H1 (cell line): Measurements from ENCODE around the gene NDEL1. TPM values are rescaled to one million over a fixed set of nuclear protein-coding genes. Genes with fewer than 3 reads are reported as not detected.

Experiments
- CTCF ChIA-PET: fragments of 300-600 bp; sonication (Branson Sonifier 250); formaldehyde crosslinking; loops from one replicate; lab custom pipeline; 2021; ENCODE audit not compliant: partially characterized antibody; lab: Charles Lee
- POLR2A ChIA-PET: fragments of 300-600 bp; sonication (Branson Sonifier 250); formaldehyde crosslinking; loops from one replicate; lab custom pipeline; 2021; ENCODE audit warnings: inconsistent platforms; ENCODE audit not compliant: partially characterized antibody; lab: Charles Lee
- DNase-seq, 2 experiments: peaks; one replicate each; pipeline versions ENCODE4 v3.0.0 to v3.0.0-alpha.2; 2010 to 2022; ENCODE audit warnings: low spot score in 2 of 2, low read depth in 1 of 2, mixed read lengths in 1 of 2
- FAIRE-seq: peaks from 2 replicates; lab custom pipeline; 2011; peaks lifted over from hg19 to GRCh38; lab: Jason Lieb, UNC
- H2AFZ ChIP-seq: 2 replicates; pipeline ENCODE4 v1.8.1; 2012; ENCODE audit warnings: low read length, inconsistent platforms
- H2AK5ac ChIP-seq: 2 replicates; pipeline ENCODE4 v1.6.1; 2013; ENCODE audit warnings: low read depth, low read length
- H2BK120ac ChIP-seq: replicated peaks from 2 replicates; pipeline ENCODE3; 2013; ENCODE audit warnings: low read depth, low read length, inconsistent platforms
- H2BK12ac ChIP-seq: 2 replicates; pipeline ENCODE4 v1.6.1; 2013; ENCODE audit warnings: low read depth, low read length
- H2BK15ac ChIP-seq: 2 replicates; pipeline ENCODE4 v1.6.1; 2013; ENCODE audit warnings: low read length
- H2BK20ac ChIP-seq: 2 replicates; pipeline ENCODE4 v1.6.1; 2013; ENCODE audit warnings: low read length
- H2BK5ac ChIP-seq: 2 replicates; pipeline ENCODE4 v1.6.1; 2013; ENCODE audit warnings: low read depth, low read length
- H3K14ac ChIP-seq: 2 replicates; pipeline ENCODE4 v1.6.1; 2013; ENCODE audit warnings: inconsistent platforms; ENCODE audit not compliant: insufficient read length
- H3K18ac ChIP-seq: 2 replicates; pipeline ENCODE4 v1.6.1; 2013; ENCODE audit warnings: low read length; ENCODE audit errors: extremely low read depth
- H3K23ac ChIP-seq: 2 replicates; pipeline ENCODE4 v1.6.1; 2013; ENCODE audit warnings: inconsistent platforms; ENCODE audit not compliant: insufficient read length
- H3K23me2 ChIP-seq: 2 replicates; pipeline ENCODE4 v1.6.1; 2013; ENCODE audit warnings: low read depth, low read length
- H3K27ac ChIP-seq: 2 replicates; pipeline ENCODE4 v1.6.1; 2011; ENCODE audit warnings: low read depth, low read length, inconsistent platforms
- H3K27me3 ChIP-seq, 4 experiments: replicated peaks in 1 of 4; 1 replicate in 1 of 4; 2 replicates in 3 of 4; pipeline versions ENCODE4 v1.6.1 to v1.8.1; 2011 to 2013; ENCODE audit warnings: low read length in 3 of 4, mild to moderate bottlenecking in 3 of 4, inconsistent platforms in 2 of 4, mixed read lengths in 2 of 4, moderate library complexity in 1 of 4; ENCODE audit not compliant: control insufficient read depth in 3 of 4, insufficient read depth in 3 of 4; ENCODE audit errors: extremely low read depth in 1 of 4
- H3K36me3 ChIP-seq, 4 experiments: 2 replicates each; pipeline versions ENCODE4 v1.6.1 to v1.8.1; 2011 to 2013; ENCODE audit warnings: mild to moderate bottlenecking in 4 of 4, low read length in 3 of 4, moderate library complexity in 2 of 4, control low read depth in 1 of 4, inconsistent platforms in 1 of 4; ENCODE audit not compliant: insufficient read depth in 4 of 4, control insufficient read depth in 2 of 4
- H3K4ac ChIP-seq: replicated peaks from 2 replicates; pipeline ENCODE3; 2013; ENCODE audit warnings: low read length, low read depth, mixed read lengths, inconsistent platforms; ENCODE audit not compliant: insufficient read length
- H3K4me1 ChIP-seq, 4 experiments: replicated peaks in 1 of 4; 1 replicate in 1 of 4; 2 replicates in 3 of 4; pipeline versions ENCODE4 v1.6.1 to v1.8.1; 2011 to 2013; ENCODE audit warnings: low read length in 3 of 4, inconsistent platforms in 2 of 4, mixed read lengths in 1 of 4; ENCODE audit not compliant: insufficient read depth in 4 of 4, control insufficient read depth in 3 of 4
- H3K4me2 ChIP-seq, 2 experiments: 2 replicates each; pipeline versions ENCODE4 v1.6.1 to v1.8.1; 2011 to 2013; ENCODE audit warnings: low read depth in 2 of 2, low read length in 2 of 2, control low read depth in 1 of 2, inconsistent platforms in 1 of 2, mild to moderate bottlenecking in 1 of 2; ENCODE audit not compliant: insufficient read depth in 1 of 2
- H3K4me3 ChIP-seq, 4 experiments: fragments of 200-600, 300-600 bp in 1 of 4; sonication (generic), shearing (Covaris generic), sonication (Bioruptor Twin) in 1 of 4; 2 replicates each; pipeline versions ENCODE4 v1.5.1 to v1.8.1; 2011 to 2016; ENCODE audit warnings: low read length in 4 of 4, low read depth in 3 of 4, control low read depth in 2 of 4, inconsistent platforms in 2 of 4, mild to moderate bottlenecking in 2 of 4, mixed read lengths in 1 of 4, moderate library complexity in 1 of 4; ENCODE audit not compliant: insufficient read depth in 2 of 4; ENCODE audit errors: extremely low read depth in 1 of 4
- H3K56ac ChIP-seq: replicated peaks from 2 replicates; pipeline ENCODE3; 2013; ENCODE audit warnings: low read depth, mild to moderate bottlenecking, mixed read lengths, low read length, inconsistent platforms; ENCODE audit not compliant: insufficient read length
- H3K79me1 ChIP-seq: 2 replicates; pipeline ENCODE4 v1.6.1; 2013; ENCODE audit warnings: low read depth, low read length, control low read depth
- H3K79me2 ChIP-seq, 2 experiments: 2 replicates each; pipeline versions ENCODE4 v1.6.1 to v1.8.1; 2012 to 2013; ENCODE audit warnings: low read length in 2 of 2, mild to moderate bottlenecking in 2 of 2, inconsistent platforms in 1 of 2; ENCODE audit not compliant: insufficient read depth in 2 of 2, control insufficient read depth in 1 of 2
- H3K9ac ChIP-seq, 4 experiments: replicated peaks in 1 of 4; 1 replicate in 1 of 4; 2 replicates in 3 of 4; pipeline versions ENCODE4 v1.6.1 to v1.8.1; 2011 to 2013; ENCODE audit warnings: low read depth in 3 of 4, low read length in 3 of 4, control low read depth in 2 of 4, mild to moderate bottlenecking in 2 of 4, moderate library complexity in 2 of 4, inconsistent platforms in 1 of 4; ENCODE audit errors: extremely low read depth in 1 of 4
- H3K9me3 ChIP-seq, 2 experiments: 2 replicates each; pipeline versions ENCODE4 v1.6.1 to v1.8.1; 2012 to 2013; ENCODE audit warnings: mild to moderate bottlenecking in 2 of 2, moderate library complexity in 2 of 2, control low read depth in 1 of 2, inconsistent platforms in 1 of 2, low read depth in 1 of 2, low read length in 1 of 2, mixed read lengths in 1 of 2; ENCODE audit not compliant: insufficient read depth in 2 of 2
- H4K20me1 ChIP-seq, 2 experiments: replicated peaks in 1 of 2; 2 replicates each; pipeline versions ENCODE3 to v1.8.1; 2011 to 2013; ENCODE audit warnings: inconsistent platforms in 2 of 2, low read length in 2 of 2, mild to moderate bottlenecking in 1 of 2; ENCODE audit not compliant: insufficient read depth in 2 of 2, control insufficient read depth in 1 of 2
- H4K5ac ChIP-seq: 2 replicates; pipeline ENCODE4 v1.6.1; 2013; ENCODE audit warnings: low read length, low read depth, mixed read lengths, inconsistent platforms; ENCODE audit not compliant: insufficient read length
- H4K8ac ChIP-seq: 2 replicates; pipeline ENCODE4 v1.8.0; 2013; ENCODE audit warnings: mild to moderate bottlenecking, moderate library complexity, low read length, inconsistent platforms; ENCODE audit not compliant: insufficient read depth; ENCODE audit errors: extremely low read depth
- H4K91ac ChIP-seq: replicated peaks from 2 replicates; pipeline ENCODE3; 2013; ENCODE audit warnings: low read length, mixed read lengths, inconsistent platforms; ENCODE audit not compliant: insufficient read length
- ATF3 ChIP-seq: IDR thresholded peaks from 2 replicates; pipeline ENCODE4 v1.6.1; 2011; ENCODE audit warnings: low read depth, mild to moderate bottlenecking, low read length; ENCODE audit not compliant: insufficient read depth
- BRCA1 ChIP-seq: IDR thresholded peaks from 2 replicates; pipeline ENCODE4 v1.6.1; 2012; ENCODE audit warnings: low read depth, low read length, improper control_type of control experiment
- CHD2 ChIP-seq: IDR thresholded peaks from 2 replicates; pipeline ENCODE4 v1.6.1; 2012; ENCODE audit warnings: low read length, improper control_type of control experiment
- CREB1 ChIP-seq: IDR thresholded peaks from 2 replicates; pipeline ENCODE4 v1.6.1; 2012; ENCODE audit warnings: inconsistent platforms
- E2F6 ChIP-seq: IDR thresholded peaks from 2 replicates; pipeline ENCODE4 v1.6.1; 2012; ENCODE audit warnings: inconsistent platforms
- POLR2AphosphoS5 ChIP-seq: IDR thresholded peaks from 2 replicates; pipeline ENCODE4 v1.6.1; 2011; ENCODE audit warnings: low read depth, low read length
- SP4 ChIP-seq: IDR thresholded peaks from 2 replicates; pipeline ENCODE4 v1.6.1; 2012; ENCODE audit warnings: low read length, inconsistent platforms
- TAF7 ChIP-seq: optimal IDR thresholded peaks from 2 replicates; pipeline ENCODE3; 2011; ENCODE audit warnings: low read depth, mild to moderate bottlenecking, inconsistent platforms, low read length, moderate library complexity, borderline replicate concordance
- ZNF274 ChIP-seq: IDR thresholded peaks from 2 replicates; pipeline ENCODE4 v1.7.0; 2012; ENCODE audit warnings: low read length, borderline replicate concordance; ENCODE audit errors: extremely low read depth
- WGBS, 2 experiments: shearing (Covaris generic) in 1 of 2; methylation state at CpG; one replicate each; pipeline versions ENCODE4 v1.1.6 to v1.1.7; 2013 to 2015; ENCODE audit warnings: low lambda C conversion rate in 2 of 2, mixed read lengths in 2 of 2, inconsistent platforms in 1 of 2, low coverage in 1 of 2, missing lambda C conversion rate in 1 of 2; ENCODE audit not compliant: insufficient replicate concordance in 2 of 2, insufficient coverage in 1 of 2, insufficient read length in 1 of 2; ENCODE audit errors: extremely low coverage in 1 of 2, missing lambda C conversion rate in 1 of 2; 5-methylcytosine and 5-hydroxymethylcytosine counted together
- polyA plus RNA-seq, 7 experiments: library from polyadenylated mRNA; depleted of rRNA in 3 of 7; stranded (reverse) in 5 of 7; unstranded in 2 of 7; fragments of >200 nt in 5 of 7; fragments of 200-250 nt in 2 of 7; gene quantifications; 1 replicate in 5 of 7; 2 replicates in 1 of 7; 4 replicates in 1 of 7; pipeline versions ENCODE4 v1.2.1 to v1.2.3, GENCODE V29; 2011 to 2013; ENCODE audit warnings: missing spikeins in 2 of 7, mixed read lengths in 2 of 7
- total RNA-seq: library from RNA; stranded (reverse); fragmentation: NEBNext Ultra II Directional; extraction: Animal tissue kit (Norgen Biotek cat#: 25700); gene quantifications from 2 replicates; pipeline ENCODE4 v1.2.1, GENCODE V29; 2021

The NDEL1 gene
- total and polyA plus RNA-seq, 2 of the 8 experiments (the other 6 are each of a cell fraction or from before 2014, with no cell fraction given), result 31.1 to 32.9 TPM

- no peaks in the 10 kb centered on the region; the same call in 1 of the 2 replicates for H3K79me1 ChIP-seq
- no peak overlapping the region for H2BK120ac ChIP-seq
- no peaks in the 10 kb centered on the region for H3K27me3 ChIP-seq
- CTCF ChIA-PET, result interaction anchor here (0.5 to 2.6 kb wide), 2 partner anchors 28 to 872 kb away, joined by 4 to 9 read pairs; no protein-coding TSS in a partner anchor
- no peak overlapping the region for H4K5ac ChIP-seq
- peaks cover 0 to 53% of the 10 kb centered on the region in 2 experiments; a peak in 2 of 4 replicates for H3K79me2 ChIP-seq
- H3K23me2 ChIP-seq, result no peaks in the 10 kb centered on the region
- no peak overlapping the region for H3K4me3 ChIP-seq
- no peak overlapping the region for H3K9ac ChIP-seq
- DNase-seq, result no peak
- H2BK12ac ChIP-seq, result no peak overlapping the region
- no peak for FAIRE-seq
- no peaks in the 10 kb centered on the region for H3K9me3 ChIP-seq
- no peak overlapping the region for H2BK20ac ChIP-seq
- no peaks in the 10 kb centered on the region for H3K36me3 ChIP-seq
- no peak overlapping the region for H3K23ac ChIP-seq
- no peak for TF ChIP-seq POLR2AphosphoS5
- no peak for TF ChIP-seq SP4
- no peak for TF ChIP-seq CREB1
- no peak for TF ChIP-seq TAF7
- no peak for TF ChIP-seq BRCA1
- no peak for TF ChIP-seq ATF3
- TF ChIP-seq CHD2, result no peak
- TF ChIP-seq ZNF274, result no peak
- TF ChIP-seq E2F6, result no peak
- peaks cover 0 to 2% (median under 1%) of the 10 kb centered on the region in 4 experiments; a peak in 2 of 7 replicates for H3K4me1 ChIP-seq
- no peak overlapping the region for H2BK15ac ChIP-seq
- H3K14ac ChIP-seq, result no peak overlapping the region
- no peak overlapping the region for H2AK5ac ChIP-seq
- H2BK5ac ChIP-seq, result no peak overlapping the region
- H2AFZ ChIP-seq, result no peak overlapping the region
- no peak overlapping the region for H3K27ac ChIP-seq
- WGBS, 2 experiments, result 93% methylated on average over 5 of the region's 5 CpGs; no CpG with 5 or more reads in 1 of the 2 experiments
- peaks cover 0 to 2% of the 10 kb centered on the region in 2 experiments for H4K20me1 ChIP-seq
- no peak overlapping the region for H4K8ac ChIP-seq
- H3K56ac ChIP-seq, result no peak overlapping the region
- H3K4ac ChIP-seq, result no peak overlapping the region
- no peak overlapping the region for H4K91ac ChIP-seq
- H3K4me2 ChIP-seq, result no peak overlapping the region
- no peak overlapping the region for H3K18ac ChIP-seq
- POLR2A ChIA-PET, result no interaction called here
These were observed 2.8 kb downstream of the NDEL1 start for GRCh38 chr17:8438441-8438840.
